HepG2 (cell line): ENCODE results near the gene ZC3H4. TPM values are rescaled to one million over a fixed set of nuclear protein-coding genes. Genes with fewer than 3 reads are reported as not detected.

Experiments
- GATAD2A ChIP-seq: IDR thresholded peaks from 2 replicates; pipeline ENCODE4 v1.6.1; 2016
- HMGA1 ChIP-seq: sonication (generic); formaldehyde crosslinking; conservative IDR thresholded peaks from 2 replicates; pipeline ENCODE4 v1.4.0; 2020; ENCODE audit warnings: missing genetic modification reagents
- KMT2B ChIP-seq: IDR thresholded peaks from 2 replicates; pipeline ENCODE4 v1.6.1; 2016; ENCODE audit warnings: missing genetic modification reagents, missing compliant biosample characterization
- PHB2 ChIP-seq: fragments of 450-650 bp; IDR thresholded peaks from 2 replicates; pipeline ENCODE4 v1.6.1; 2018; ENCODE audit not compliant: partially characterized antibody
- PITX1 ChIP-seq: sonication (generic); formaldehyde crosslinking; IDR thresholded peaks from 2 replicates; pipeline ENCODE4 v1.5.1; 2020; ENCODE audit warnings: mild to moderate bottlenecking, missing genetic modification reagents
- RELA ChIP-seq: sonication (generic); formaldehyde crosslinking; IDR thresholded peaks from 2 replicates; pipeline ENCODE4 v1.4.0; 2020; ENCODE audit warnings: missing genetic modification reagents
- SMC3 ChIP-seq: IDR thresholded peaks from 2 replicates; pipeline ENCODE4 v1.6.1; 2011; ENCODE audit warnings: low read length, improper control_type of control experiment
- ZKSCAN8 ChIP-seq: IDR thresholded peaks from 2 replicates; pipeline ENCODE4 v1.6.1; 2016; ENCODE audit warnings: borderline replicate concordance, missing genetic modification reagents, missing compliant biosample characterization
- ZNF44 ChIP-seq: sonication (generic); formaldehyde crosslinking; IDR thresholded peaks from 2 replicates; pipeline ENCODE4 v1.5.1; 2020; ENCODE audit warnings: mild to moderate bottlenecking, missing genetic modification reagents
- ZNF558 ChIP-seq: sonication (generic); formaldehyde crosslinking; IDR thresholded peaks from 2 replicates; pipeline ENCODE4 v1.9.0; 2022; ENCODE audit warnings: mild to moderate bottlenecking, missing genetic modification reagents, borderline replicate concordance
- ZNF598 ChIP-seq: sonication (generic); formaldehyde crosslinking; IDR thresholded peaks from 2 replicates; pipeline ENCODE4 v1.5.1; 2020; ENCODE audit warnings: mild to moderate bottlenecking, missing genetic modification reagents, borderline replicate concordance
- ZNF75D ChIP-seq: sonication (generic); formaldehyde crosslinking; IDR thresholded peaks from 2 replicates; pipeline ENCODE4 v1.8.1; 2023; ENCODE audit warnings: missing genetic modification reagents, mild to moderate bottlenecking, borderline replicate concordance
- polyA plus RNA-seq, 8 experiments: library from polyadenylated mRNA; depleted of rRNA in 3 of 8; stranded (reverse) in 7 of 8; unstranded in 1 of 8; fragments of >200 nt; fragmentation: Illumina TruSeq in 4 of 8; extraction: Trizol in 4 of 8; gene quantifications; 2 replicates each; pipeline versions ENCODE4 v1.2.1 to v1.2.3, GENCODE V29; 2011 to 2016; ENCODE audit warnings: low read depth in 4 of 8, missing spikeins in 1 of 8, mixed read lengths in 1 of 8; ENCODE audit not compliant: insufficient read depth in 1 of 8
- total RNA-seq, 5 experiments: library from RNA; depleted of rRNA; stranded (reverse); fragments of >200 nt; fragmentation: Illumina TruSeq; extraction: Trizol; gene quantifications; 2 replicates each; pipeline ENCODE4 v1.2.3, GENCODE V29; 2016; ENCODE audit warnings: low read depth in 1 of 5
- TF ChIP-seq, protein P1 (sequence below): sonication (generic); formaldehyde crosslinking; IDR thresholded peaks from 2 replicates; pipeline ENCODE4 v1.8.1; 2023; ENCODE audit warnings: missing genetic modification reagents, inconsistent platforms, borderline replicate concordance
- TF ChIP-seq, protein P2 (sequence below): sonication (generic); formaldehyde crosslinking; IDR thresholded peaks from 2 replicates; pipeline ENCODE4 v1.5.0; 2020; ENCODE audit warnings: missing genetic modification reagents, mild to moderate bottlenecking, borderline replicate concordance
- TF ChIP-seq, protein P3 (sequence below): sonication (generic); formaldehyde crosslinking; IDR thresholded peaks from 2 replicates; pipeline ENCODE4 v1.8.1; 2022; ENCODE audit warnings: low read depth, mild to moderate bottlenecking, missing genetic modification reagents
- TF ChIP-seq, protein P4 (sequence below): sonication (generic); formaldehyde crosslinking; IDR thresholded peaks from 2 replicates; pipeline ENCODE4 v1.4.0; 2020; ENCODE audit warnings: mild to moderate bottlenecking, missing genetic modification reagents

ZC3H4 gene
- total and polyA plus RNA-seq, 2 of the 13 experiments (the other 11 are each of a cell fraction or from before 2014, with no cell fraction given), result 1.8 to 10.7 TPM

DNA sequence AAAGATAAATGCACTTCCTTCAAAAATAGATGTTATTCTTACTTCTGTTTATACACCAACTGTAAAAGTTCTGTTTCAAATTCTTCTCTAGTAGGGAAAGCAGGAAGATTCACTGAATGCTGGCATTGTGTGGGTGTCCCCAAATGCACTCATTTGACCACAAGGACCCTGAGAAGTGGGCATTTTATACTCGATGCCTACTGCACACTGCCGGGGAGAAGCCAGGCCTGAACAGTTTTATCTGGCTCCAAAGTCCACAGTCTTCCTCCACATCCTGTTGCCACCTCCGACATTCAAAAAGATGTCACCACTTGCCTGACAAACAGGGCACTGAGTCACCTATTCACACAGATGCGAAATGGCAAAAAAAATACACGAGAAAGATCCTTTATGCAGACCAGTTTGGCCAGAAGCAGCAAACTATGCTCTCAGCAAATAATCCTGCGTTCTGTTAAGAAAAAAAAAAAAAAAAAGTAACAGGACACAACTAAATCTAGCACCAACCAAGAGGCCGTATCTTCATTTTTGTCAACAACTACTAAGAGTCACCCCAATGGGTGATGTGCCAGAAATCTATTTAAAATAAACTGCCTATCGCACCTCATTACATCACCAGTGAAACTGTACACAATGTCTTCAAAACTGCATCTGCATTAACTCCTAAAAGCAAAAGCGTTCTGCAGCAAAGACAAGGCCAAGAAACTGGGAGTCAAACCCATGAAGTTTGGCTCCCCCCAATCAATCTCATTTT lies 6.2 kb downstream of the ZC3H4 start (continued):
- TF ChIP-seq, protein P1, sequence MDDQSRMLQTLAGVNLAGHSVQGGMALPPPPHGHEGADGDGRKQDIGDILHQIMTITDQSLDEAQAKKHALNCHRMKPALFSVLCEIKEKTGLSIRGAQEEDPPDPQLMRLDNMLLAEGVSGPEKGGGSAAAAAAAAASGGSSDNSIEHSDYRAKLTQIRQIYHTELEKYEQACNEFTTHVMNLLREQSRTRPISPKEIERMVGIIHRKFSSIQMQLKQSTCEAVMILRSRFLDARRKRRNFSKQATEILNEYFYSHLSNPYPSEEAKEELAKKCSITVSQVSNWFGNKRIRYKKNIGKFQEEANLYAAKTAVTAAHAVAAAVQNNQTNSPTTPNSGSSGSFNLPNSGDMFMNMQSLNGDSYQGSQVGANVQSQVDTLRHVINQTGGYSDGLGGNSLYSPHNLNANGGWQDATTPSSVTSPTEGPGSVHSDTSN (CRISPR knock-in tag), result no peak
- TF ChIP-seq PHB2 (no peak), PITX1 (CRISPR knock-in tag) (peak; percentile 38; the same call in 1 of the 2 replicates), GATAD2A (peak; percentile 85), ZNF44 (CRISPR knock-in tag) (no peak), KMT2B (no peak; the same call in 1 of the 2 replicates), SMC3 (no peak), ZKSCAN8 (CRISPR knock-in tag) (0 out of 2 replicates have a peak, but pooled peaks have one; percentile 40), ZNF75D (CRISPR knock-in tag) (no peak), RELA (CRISPR knock-in tag) (no peak), ZNF598 (CRISPR knock-in tag) (no peak), ZNF558 (CRISPR knock-in tag) (no peak), HMGA1 (CRISPR knock-in tag) (no peak)
- TF ChIP-seq, protein P2, sequence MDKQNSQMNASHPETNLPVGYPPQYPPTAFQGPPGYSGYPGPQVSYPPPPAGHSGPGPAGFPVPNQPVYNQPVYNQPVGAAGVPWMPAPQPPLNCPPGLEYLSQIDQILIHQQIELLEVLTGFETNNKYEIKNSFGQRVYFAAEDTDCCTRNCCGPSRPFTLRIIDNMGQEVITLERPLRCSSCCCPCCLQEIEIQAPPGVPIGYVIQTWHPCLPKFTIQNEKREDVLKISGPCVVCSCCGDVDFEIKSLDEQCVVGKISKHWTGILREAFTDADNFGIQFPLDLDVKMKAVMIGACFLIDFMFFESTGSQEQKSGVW (CRISPR knock-in tag), result no peak
- TF ChIP-seq, protein P3, sequence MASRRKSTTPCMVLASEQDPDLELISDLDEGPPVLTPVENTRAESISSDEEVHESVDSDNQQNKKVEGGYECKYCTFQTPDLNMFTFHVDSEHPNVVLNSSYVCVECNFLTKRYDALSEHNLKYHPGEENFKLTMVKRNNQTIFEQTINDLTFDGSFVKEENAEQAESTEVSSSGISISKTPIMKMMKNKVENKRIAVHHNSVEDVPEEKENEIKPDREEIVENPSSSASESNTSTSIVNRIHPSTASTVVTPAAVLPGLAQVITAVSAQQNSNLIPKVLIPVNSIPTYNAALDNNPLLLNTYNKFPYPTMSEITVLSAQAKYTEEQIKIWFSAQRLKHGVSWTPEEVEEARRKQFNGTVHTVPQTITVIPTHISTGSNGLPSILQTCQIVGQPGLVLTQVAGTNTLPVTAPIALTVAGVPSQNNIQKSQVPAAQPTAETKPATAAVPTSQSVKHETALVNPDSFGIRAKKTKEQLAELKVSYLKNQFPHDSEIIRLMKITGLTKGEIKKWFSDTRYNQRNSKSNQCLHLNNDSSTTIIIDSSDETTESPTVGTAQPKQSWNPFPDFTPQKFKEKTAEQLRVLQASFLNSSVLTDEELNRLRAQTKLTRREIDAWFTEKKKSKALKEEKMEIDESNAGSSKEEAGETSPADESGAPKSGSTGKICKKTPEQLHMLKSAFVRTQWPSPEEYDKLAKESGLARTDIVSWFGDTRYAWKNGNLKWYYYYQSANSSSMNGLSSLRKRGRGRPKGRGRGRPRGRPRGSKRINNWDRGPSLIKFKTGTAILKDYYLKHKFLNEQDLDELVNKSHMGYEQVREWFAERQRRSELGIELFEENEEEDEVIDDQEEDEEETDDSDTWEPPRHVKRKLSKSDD (CRISPR knock-in tag), result no peak
- TF ChIP-seq, protein P4, sequence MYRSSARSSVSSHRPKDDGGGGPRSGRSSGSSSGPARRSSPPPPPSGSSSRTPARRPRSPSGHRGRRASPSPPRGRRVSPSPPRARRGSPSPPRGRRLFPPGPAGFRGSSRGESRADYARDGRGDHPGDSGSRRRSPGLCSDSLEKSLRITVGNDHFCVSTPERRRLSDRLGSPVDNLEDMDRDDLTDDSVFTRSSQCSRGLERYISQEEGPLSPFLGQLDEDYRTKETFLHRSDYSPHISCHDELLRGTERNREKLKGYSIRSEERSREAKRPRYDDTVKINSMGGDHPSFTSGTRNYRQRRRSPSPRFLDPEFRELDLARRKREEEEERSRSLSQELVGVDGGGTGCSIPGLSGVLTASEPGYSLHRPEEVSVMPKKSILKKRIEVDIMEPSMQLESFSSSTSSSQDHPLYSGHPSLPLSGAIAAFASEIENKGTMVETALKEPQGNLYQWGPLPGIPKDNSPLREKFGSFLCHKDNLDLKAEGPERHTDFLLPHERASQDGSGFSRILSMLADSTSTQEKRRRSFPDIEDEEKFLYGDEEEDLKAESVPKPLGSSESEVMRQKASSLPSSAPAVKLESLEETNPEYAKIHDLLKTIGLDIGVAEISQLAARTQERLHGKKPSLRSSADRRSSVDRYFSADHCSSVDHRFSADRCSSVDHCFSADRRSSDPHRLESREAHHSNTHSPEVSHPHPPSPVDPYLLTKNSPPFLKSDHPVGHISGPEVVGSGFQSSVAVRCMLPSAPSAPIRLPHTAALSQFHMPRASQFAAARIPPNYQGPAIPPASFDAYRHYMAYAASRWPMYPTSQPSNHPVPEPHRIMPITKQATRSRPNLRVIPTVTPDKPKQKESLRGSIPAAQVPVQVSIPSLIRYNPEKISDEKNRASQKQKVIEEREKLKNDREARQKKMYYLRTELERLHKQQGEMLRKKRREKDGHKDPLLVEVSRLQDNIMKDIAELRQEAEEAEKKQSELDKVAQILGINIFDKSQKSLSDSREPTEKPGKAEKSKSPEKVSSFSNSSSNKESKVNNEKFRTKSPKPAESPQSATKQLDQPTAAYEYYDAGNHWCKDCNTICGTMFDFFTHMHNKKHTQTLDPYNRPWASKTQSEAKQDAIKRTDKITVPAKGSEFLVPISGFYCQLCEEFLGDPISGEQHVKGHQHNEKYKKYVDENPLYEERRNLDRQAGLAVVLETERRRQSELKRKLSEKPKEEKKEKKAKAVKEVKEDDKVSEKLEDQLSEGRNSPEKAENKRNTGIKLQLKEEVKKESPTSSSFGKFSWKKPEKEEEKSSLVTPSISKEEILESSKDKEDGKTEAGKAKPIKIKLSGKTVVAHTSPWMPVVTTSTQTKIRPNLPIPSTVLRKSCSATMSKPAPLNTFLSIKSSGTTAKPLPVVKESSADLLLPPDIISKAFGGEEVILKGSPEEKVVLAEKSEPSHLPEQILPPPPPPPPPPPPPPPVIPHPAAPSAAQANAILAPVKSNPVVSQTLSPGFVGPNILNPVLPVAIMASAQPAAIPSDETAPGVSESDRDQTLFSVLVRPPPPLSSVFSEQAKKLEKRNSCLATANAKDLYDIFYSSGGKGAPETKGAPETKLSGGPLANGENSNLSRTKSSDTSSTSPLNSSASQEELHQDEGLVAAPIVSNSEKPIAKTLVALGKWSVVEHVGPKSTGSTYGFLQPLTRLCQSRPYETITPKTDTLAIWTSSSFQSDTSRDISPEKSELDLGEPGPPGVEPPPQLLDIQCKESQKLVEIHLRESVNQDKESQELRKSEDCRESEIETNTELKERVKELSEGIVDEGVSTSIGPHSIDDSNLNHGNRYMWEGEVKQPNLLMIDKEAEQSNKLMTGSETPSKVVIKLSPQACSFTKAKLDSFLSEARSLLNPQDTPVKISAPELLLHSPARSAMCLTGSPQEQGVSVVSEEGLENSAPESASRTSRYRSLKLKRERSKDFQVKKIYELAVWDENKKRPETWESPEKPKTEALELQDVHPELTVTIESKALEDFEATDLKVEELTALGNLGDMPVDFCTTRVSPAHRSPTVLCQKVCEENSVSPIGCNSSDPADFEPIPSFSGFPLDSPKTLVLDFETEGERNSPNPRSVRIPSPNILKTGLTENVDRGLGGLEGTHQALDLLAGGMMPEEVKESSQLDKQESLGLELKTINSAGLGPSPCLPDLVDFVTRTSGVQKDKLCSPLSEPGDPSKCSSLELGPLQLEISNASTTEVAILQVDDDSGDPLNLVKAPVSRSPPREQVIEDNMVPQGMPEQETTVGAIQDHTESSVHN, result no peak
